NCI-H1436 (cell line): ENCODE data around the gene TMEM69.
"Not testable (repeated sequence)": the region's sequence is repeated elsewhere in the genome, so short reads cannot be mapped to it uniquely, and the experiment has no call there.

Experiments used
- DNase-seq: peaks from one replicate; lab custom pipeline; 2025; lab: John Stamatoyannopoulos, UW

TMEM69 gene, protein sequence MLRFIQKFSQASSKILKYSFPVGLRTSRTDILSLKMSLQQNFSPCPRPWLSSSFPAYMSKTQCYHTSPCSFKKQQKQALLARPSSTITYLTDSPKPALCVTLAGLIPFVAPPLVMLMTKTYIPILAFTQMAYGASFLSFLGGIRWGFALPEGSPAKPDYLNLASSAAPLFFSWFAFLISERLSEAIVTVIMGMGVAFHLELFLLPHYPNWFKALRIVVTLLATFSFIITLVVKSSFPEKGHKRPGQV

DNA sequence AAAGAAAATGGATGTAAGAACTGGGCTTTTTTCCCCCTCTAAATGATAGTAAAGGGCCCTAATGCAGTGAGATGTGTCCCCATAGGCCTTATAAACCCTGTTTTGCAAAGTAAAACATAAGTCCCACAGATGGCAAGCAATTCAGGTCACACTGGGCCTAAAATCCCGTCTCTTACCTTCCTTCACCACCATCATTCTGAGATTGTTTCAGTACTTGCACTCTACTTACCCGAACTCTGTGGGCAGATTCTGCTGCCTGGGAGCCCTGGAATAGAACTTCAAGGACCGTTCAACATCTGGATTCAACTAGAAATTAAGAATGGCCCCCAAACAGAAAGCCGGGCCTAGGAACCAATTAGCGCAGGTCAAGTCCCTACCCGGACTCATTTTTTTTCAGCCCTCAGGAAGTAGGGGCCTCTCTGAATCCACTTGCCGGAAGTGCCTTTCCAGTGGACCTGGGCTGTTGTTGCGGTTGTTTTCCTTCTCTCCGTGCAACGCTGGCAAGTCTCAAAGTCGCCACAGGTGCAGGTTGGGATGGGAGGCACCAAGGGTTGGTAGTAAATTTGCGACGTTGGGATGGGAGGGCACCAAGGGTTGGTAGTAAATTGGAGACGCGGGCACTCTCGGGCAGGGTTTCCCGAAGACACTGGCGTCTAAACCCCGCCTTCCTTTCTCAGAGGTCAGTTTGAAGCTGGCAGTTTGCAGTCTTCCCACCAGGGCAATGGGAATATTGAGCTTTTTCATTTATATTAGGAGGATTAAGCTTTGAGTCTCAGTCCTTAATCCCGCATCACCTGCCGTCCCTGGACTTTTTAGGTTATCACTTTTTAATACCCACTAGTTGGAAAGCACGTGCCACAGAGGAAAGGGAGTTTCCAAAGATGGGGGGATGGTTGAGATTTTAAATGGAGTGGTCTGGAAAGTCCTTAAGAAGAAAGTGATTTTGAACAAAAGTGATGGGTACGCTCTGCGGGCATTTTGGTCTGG, at the start of gene TMEM69:
Gene TMEM69 (plus strand): TSS at position 428 of the 987 bp plus-strand sequence. CDS start 2,888 bp downstream, outside the sequence.
- peak; percentile 83 for DNase-seq

DNA sequence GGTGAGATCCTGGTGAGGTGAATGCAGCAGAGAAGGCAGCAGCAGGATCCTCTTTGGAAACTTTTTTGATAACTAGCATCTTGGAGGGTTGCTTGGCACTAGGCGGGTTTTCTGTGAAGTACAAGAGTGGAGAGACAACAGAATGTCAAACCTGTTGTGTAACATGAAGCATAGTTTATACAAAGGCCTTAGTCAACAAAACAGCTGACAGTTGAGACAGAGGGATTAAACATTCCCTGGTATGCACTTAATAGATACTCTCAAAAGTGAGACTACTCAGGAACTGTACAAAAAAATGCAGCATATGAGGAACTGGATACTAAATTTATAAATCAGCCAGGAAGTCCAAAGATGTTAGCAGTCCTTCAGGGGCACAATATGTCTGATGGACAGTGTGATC, 47.7 kb upstream of the TMEM69 start:
- DNase-seq, result no peak

DNA sequence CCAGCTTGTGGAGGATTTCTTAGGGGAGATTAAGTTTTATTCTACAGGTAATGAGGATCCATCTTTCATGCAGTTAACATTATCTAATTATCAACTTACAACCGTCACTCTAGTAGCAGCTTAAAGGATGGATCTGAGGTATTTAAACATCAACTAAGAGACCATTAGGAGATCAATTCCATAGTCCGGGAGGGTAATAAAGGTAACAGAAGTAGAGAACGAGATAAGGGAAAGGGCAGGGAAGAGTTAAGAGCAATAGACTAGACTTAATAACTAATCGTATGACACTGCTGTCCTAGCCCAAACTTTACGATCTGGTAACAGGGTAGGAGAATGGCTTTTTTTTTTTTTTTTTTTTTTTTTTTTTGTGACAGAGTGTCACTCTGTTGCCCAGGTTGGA, 44.7 kb upstream of the TMEM69 start:
- no peak for DNase-seq

DNA sequence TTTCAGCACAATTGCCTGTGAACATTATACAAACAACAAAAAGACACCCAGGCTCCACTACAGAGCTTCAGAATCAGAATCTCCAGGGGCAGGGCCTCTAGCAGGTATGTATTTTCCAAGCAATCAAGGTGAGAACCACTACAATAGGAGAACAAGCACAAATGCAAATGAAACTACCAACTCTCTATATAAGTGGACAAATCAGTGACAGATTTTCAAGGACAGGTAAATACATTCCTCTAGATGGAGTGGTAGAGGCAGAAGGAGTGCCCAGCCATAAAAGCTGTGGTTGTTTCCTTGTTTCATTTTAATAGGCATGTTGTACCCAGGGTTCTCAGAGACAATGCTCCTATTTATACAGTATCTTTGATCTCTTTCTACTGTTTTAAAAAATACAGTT, 44.0 kb upstream of the TMEM69 start:
- DNase-seq, result no peak

DNA sequence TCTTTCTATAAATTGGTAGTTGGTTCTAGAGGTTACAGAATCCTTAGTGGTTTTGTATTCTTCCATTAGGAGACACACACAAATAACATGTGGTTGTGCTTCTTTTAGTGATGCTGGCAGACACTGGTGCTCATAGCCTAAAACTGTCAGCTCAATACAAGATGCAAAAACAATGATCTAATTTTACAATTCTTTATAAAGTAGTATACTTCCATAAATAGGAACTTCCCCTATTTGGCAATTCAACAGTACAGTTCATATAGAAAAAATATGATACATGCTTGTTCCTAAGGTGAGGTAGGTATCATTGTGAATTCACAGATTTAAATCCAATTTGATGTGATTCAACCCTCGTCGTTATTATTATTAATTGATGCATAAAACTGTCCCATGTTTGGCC, 43.3 kb upstream of the TMEM69 start:
- DNase-seq, result no peak

DNA sequence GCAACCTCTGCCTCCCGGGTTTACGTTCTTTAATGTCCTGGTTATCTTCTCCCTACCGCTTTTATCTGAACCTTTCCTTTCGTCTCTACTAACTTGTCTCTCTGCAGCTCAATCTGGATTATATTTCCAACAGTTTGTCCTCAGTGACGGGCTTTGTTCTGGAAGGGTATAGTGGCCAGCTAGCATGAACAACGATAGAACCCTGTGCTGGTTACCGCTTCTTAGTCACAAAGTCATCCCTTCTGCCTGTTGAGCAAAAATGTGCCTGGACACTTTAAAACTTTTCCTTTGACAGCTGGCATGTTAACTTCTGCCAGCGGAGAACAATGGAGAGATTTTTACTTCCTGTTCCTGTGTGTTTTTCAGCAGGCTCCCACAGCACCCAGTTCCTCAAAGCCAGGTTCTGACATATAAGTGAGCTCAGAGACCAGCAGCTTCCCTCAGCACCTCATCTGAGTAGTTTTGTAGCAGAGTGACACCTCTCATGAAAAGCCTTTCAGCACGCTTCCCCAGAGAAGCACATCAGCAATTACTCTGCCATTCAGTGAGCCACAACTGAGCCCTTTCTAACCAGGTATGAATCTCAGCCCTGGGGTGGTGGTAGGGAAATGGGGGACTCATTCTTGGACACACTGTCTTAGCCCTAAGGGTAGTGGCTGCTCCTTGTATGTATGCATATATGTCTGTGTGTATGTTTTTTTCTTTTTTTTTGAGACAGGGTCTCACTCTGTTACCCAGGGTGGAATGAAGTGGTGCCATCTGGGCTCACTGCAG, 40.5 kb upstream of the TMEM69 start:
- no peak for DNase-seq

DNA sequence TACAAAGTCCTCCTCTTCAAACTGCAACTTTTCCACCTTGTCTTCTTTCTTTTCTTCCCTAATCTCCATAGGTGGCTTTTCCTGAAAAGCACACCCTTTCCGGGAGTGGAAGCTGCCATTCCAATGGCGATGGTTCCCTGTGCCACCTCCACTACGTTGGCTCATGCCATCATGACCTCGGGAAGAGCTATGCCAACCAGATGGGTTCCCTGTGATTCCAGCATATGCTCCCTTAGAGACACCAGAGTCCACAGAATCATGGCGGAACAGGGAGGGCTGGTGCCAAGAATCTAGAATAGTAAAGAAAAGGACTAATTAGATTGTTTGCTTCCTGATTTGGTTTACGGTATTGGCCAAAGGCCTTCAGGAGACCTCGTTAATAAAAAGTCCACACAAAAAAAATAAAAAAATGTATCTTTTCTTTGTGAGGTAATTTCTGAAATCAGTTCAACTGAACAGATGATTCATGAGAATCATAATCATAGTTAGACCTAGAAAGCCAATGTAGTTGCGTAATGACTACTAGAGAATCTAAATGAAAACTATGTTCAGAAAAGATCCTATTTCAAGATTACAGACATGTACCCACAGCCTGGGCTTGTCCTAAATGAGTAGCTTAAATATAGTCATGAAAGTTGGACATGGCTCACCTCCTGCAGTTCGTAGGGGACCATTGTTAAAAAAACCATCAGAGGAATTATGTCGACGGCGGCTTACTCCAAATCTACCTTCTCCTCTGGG, 33.3 kb upstream of the TMEM69 start:
- no peak for DNase-seq

DNA sequence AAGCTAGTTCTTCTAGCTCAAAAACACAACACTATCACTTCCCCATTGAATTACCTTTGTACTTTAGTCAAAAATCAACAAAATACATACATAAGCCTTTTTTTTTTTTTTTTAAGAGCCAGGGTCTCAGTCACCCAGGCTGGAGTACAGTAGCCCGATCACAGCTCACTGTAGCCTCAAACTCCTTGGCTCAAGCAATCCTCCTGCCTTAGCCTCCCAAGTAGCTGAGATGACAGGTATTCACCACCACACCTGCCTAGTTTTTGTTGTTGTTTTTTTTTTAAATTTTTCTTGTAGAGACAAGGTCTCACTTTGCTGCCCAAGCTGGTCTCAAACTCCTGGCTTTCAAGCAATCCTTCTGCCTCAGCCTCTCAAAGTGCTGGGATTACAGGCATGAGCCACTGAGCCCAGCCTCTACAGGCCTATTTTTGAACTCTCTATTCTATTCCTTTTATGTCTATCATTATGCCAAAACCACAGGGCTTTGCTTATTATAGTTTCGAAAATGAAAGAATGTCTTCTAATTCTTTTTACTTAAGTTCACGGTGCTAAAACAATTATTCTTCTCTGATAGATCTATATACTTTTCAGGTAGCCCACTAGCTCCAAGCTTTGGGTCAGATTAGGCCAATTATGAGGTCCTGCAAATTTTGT, 31.3 kb upstream of the TMEM69 start:
- DNase-seq, result no peak

DNA sequence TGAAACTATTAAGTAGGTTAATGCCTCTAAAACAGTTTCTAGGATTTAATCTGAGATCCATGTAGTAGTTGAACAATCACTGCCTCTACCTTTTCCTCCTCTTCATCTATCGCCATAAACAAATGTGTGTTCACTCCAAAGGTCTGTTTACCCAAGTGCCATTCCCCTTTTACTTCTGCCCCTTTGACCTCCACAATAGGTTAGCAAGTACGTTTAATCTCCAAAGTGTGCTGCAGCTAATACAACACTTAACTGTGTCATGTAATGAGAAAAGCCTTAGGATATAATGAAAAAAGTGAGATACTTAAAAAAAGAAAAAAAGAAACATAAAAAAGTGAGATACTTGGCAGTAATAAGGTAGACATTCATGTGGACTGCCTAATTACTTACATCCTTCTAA, 29.8 kb upstream of the TMEM69 start:
- DNase-seq, result no peak

DNA sequence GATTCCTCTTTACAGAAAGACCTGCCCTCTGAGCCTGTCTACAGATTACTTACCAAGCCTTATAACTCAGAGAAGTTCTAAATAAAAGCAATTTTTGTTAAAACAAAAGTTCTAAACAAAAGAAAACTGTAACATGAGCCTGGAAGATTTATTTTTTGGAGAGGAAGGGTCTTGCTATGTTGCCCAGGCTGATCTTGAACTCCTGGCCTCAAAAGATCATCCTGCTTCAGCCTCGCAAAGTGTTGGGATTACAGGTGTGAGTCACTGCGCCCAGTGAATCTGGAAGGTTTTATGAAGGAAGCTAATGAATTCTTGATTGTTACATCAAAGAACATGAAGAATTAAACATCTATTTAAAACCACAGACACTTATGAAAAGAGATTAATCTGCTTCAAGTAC, 28.8 kb upstream of the TMEM69 start:
- DNase-seq, result no peak

DNA sequence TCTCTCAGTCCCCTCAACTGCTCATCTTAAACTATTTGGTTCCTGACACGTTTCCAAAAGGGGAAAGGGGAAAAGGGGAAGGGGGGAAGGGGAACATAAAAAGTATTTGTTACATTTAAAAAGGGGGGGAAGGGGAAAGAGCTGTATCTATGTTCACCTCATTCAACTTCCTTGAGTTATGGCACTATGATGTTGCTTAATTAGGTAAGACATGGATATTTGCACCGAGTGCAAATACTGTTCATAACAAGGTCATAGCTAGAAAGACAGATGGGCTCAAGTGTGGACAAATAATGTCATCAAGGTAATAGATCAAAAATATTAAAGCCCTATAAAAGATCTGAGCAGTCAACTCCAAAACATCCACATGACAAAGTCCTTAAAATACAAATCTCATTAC, 27.6 kb upstream of the TMEM69 start:
- no peak for DNase-seq

DNA sequence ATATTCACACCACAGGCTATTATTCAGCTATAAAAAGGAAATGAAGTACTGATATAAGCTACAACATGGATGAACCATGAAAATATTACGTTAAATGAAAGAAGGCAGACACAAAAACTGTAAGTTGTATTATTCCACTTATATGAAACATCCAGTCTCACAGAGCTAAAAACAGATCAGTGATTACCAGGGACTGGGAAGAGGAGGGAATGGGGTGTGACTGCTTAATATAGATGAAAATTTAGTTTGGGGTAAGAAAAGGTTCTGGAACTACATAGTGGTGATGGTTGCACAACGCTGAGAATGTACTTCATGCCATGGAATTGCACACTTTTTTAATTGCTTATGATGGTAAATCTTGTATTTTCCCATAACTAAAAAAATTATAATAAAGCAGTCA, 21.1 kb upstream of the TMEM69 start:
- no peak for DNase-seq

DNA sequence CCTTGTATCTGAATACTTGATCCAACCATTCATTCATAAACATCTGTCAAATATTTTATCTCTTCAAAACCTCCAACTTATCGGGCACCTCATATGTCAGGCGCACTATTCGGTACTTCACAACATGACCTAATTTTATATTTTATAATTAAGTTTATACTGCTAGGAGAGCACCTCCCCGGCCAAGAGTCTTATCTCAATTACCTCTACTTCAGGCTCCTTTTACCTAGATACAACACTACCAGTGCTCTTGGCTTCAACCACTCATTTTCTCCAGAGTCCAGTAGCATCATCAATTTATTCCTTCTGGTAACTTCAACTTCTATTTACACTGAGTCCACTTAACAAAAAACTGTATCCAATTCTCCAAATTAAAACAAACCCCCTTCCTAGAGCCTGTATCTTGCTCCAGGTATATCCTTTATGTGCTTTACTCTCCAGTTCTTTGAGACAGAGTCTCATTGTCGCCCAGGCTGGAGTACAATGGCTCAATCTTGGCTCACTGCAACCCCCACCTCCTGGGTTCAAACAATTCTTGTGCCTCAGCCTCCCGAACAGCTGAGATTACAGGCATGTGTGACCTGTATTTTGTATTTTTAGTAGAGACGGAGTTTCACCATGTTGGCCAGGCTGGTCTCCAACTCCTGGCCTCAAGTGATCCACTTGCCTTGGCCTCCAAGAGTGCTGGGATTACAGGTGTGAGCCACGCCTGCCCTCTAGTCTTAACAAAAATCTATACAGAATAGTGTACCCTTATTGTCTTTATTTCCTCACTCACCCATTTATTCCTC, 20.5 kb upstream of the TMEM69 start:
- no peak for DNase-seq

DNA sequence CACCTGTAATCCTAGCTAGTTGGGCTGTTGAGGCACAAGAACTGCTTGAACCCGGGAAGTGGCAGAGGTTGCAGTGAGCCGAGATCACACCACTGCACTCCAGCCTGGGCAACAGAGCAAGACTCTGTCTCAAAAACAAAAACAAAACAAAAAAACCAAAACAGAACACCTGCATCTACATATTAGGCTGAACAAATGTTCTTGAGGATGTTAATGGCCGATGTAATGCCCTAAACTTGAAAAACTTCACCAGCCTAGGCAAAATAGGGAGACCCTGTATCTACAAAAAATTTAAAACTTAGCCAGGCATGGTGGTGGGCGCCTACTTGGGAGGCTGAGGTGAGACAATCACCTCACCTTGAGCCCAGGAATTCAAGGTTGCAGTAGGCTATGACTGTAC, 19.5 kb upstream of the TMEM69 start:
- DNase-seq, result no peak

DNA sequence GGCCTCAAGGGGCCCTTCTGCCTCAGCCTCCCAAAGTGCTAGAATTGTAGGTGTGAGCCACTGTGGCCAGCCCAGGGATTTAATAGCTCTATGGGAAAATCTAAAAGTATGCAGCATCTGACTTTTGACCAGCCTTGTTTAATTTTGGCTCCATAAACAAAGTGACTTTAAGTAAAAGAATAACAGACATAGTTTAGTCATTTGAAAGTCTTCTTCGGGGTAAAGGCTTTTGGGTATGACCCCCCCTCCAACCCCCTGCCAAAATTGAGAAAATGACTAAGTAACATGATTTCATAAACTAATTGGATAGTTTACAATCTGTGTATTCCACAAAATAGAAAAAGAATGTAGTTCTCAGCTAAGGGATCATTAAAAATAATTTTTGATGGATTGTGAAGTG, 18.6 kb upstream of the TMEM69 start:
- no peak for DNase-seq

DNA sequence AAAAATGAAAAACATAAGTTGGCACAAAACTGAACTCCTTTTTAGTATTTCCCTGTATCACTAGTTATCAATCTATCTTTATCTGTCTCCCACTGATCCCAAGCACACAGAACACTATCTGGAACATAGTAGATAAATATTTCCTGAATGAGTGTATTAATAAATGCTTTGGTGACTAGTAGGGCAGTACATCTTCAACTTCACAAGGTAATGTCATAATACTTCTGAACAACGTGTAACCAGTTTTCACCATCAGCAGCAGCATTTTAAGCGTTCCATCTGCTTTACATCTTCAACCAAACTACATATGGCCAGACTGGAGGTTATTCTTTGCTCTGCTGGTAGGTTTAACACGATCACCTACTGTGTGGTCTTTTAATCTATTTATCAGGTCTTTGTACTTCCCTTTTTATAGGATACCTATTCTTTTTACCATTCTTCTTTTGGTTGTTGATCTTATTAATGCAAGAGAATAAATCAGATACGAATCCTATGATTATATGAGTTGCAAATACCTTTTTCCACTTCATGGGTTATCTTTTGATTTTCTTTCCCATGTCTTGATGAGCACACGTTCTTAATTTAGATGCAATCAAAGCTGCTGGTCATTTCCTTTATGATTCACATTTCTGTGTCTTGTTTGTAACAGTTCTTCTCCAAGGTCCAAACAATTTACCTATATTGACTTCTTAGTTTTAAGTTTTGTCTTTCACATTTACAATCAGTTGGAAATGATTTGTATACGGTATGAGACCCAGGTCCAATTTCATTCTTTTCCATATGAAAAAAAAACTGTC, 17.9 kb upstream of the TMEM69 start:
- no peak for DNase-seq

DNA sequence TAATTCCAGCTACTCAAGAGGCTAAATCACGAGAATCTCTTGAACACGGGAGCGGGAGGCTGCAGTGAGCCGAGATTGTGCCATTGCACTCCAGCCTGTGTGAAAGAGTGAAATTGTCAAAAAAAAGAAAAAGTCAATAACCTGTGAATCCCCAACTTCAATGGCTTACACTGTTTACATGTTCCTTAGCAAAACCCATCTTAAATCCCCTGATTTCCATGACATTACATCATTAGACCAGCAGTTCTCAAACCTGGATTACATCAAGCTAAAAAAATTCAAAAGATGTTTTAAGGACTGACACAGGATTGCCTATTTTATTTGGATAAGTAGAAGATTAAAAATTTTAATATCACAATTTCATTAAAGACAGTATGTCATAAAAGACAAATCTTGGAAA, 14.0 kb upstream of the TMEM69 start:
- DNase-seq, result no peak

DNA sequence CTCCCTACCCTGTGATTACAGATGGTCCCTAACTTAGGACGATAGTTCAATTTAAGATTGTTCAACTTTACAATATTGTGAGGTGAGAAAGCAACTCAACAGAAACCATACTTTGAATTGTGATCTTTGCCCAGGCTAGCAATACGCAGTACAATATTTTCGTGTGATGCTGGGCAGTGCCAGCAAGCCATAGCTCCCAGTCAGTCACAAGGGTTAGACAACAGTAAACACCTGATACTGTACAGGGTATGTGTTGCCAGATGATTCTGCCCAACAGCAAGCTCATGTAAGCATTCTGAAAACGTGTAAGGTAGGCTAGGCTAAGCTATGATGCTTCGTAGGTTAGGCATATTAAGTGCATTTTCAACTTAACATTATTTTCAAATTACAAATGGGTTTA, 13.5 kb upstream of the TMEM69 start:
- no peak for DNase-seq

DNA sequence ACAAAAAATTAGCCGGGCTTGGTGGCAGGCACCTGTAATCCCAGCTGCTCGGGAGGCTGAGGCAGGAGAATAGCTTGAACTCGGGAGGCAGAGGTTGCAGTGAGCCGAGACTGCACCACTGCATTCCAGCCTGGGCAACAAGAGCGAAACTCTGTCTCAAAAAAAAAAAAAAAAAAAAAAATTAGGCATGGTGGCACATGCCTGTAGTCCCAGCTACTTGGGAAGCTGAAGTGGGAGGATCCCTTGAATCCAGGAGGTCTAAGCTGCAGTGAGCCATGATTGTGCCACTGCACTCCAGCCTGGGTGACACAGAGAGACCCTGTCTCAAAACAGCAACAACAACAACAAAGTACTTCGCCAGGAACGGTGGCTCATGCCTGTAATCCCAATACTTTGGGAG, 11.4 kb upstream of the TMEM69 start:
- DNase-seq, result not testable (repeated sequence)
